HCEC 1CT (cell line): ENCODE results near the gene PTBP1.

Source experiments
- DNase-seq: peaks from one replicate; pipeline ENCODE4 v3.0.0-alpha.2; 2017

Gene PTBP1

GRCh38 chr19:798415-799075 is 1.3 kb downstream of the PTBP1 start:
- DNase-seq = no peak

- DNase-seq = peak; percentile 66
Observed at GRCh38 chr19:799076-799881, 2.0 kb downstream of the PTBP1 start.

- DNase-seq = no peak
Observed at GRCh38 chr19:800360-801029, 3.2 kb downstream of the PTBP1 start.

- no peak for DNase-seq
Observed at GRCh38 chr19:801030-801860, 4.0 kb downstream of the PTBP1 start.

- DNase-seq = no peak
Observed at GRCh38 chr19:801861-802497, 4.7 kb downstream of the PTBP1 start.

- DNase-seq = no peak
Observed at GRCh38 chr19:802498-803098, 5.3 kb downstream of the PTBP1 start.

- DNase-seq = no peak
Observed at GRCh38 chr19:803099-803561, 5.9 kb downstream of the PTBP1 start.

GRCh38 chr19:803686-804418 is 6.6 kb downstream of the PTBP1 start:
- no peak for DNase-seq

GRCh38 chr19:804419-805165 is 7.3 kb downstream of the PTBP1 start:
- DNase-seq = no peak

GRCh38 chr19:805166-805551 is 7.9 kb downstream of the PTBP1 start:
- DNase-seq = no peak

- no peak for DNase-seq
Observed at GRCh38 chr19:805600-806550, 8.6 kb downstream of the PTBP1 start.

- no peak for DNase-seq
Observed at GRCh38 chr19:806815-807421, 9.7 kb downstream of the PTBP1 start.

- DNase-seq = no peak
Observed at GRCh38 chr19:807627-808422, 10.6 kb downstream of the PTBP1 start.

GRCh38 chr19:808423-808775 is 11.1 kb downstream of the PTBP1 start:
- no peak for DNase-seq

GRCh38 chr19:810077-810855 is 13.0 kb downstream of the PTBP1 start:
- no peak for DNase-seq

GRCh38 chr19:810883-811489 is 13.7 kb downstream of the PTBP1 start:
- DNase-seq = no peak
